SU-DHL-6 (cell line): ENCODE results near the gene CEP55.

Source experiments
- H2AFZ ChIP-seq: fragments of 200-600 bp; sonication (generic); 2 replicates; pipeline ENCODE4 v1.6.1; 2014; ENCODE audit warnings: low read depth, mild to moderate bottlenecking, moderate library complexity, mixed read lengths, antibody characterized with exemption, low read length; ENCODE audit not compliant: severe bottlenecking
- H3F3A ChIP-seq: fragments of 200-600 bp; shearing (Covaris generic); 2 replicates; pipeline ENCODE4 v1.6.0; 2016; ENCODE audit warnings: antibody characterized with exemption, mild to moderate bottlenecking; ENCODE audit not compliant: insufficient read depth
- H3K27ac ChIP-seq: fragments of 200-600 bp; sonication (generic); 2 replicates; pipeline ENCODE4 v1.5.1; 2016; ENCODE audit warnings: low read depth, mild to moderate bottlenecking, low read length, moderate library complexity, mixed read lengths
- H3K27me3 ChIP-seq: fragments of 200-600 bp; sonication (generic), shearing (Covaris generic); 2 replicates; pipeline ENCODE4 v1.6.0; 2014; ENCODE audit warnings: mild to moderate bottlenecking, low read length
- H3K36me3 ChIP-seq: fragments of 200-600 bp; sonication (generic); 2 replicates; pipeline ENCODE4 v1.6.1; 2014; ENCODE audit warnings: mild to moderate bottlenecking, low read length, mixed read lengths
- H3K4me2 ChIP-seq: fragments of 300-600, 200-600 bp; shearing (Covaris generic), sonication (generic); 2 replicates; pipeline ENCODE4 v1.6.0; 2014; ENCODE audit warnings: low read length, low read depth, mild to moderate bottlenecking; ENCODE audit not compliant: poor library complexity, severe bottlenecking
- H3K4me3 ChIP-seq: fragments of 200-600 bp; sonication (generic); 2 replicates; pipeline ENCODE4 v1.5.1; 2014; ENCODE audit warnings: antibody characterized with exemption, low read length, mild to moderate bottlenecking, mixed read lengths; ENCODE audit not compliant: insufficient read depth, poor library complexity, severe bottlenecking
- H3K79me2 ChIP-seq: fragments of 200-600 bp; sonication (generic); 2 replicates; pipeline ENCODE4 v1.6.1; 2014; ENCODE audit warnings: mild to moderate bottlenecking, low read length, moderate library complexity; ENCODE audit not compliant: insufficient read depth
- H3K9ac ChIP-seq: fragments of 200-600 bp; sonication (generic); 2 replicates; pipeline ENCODE4 v1.7.0; 2014; ENCODE audit warnings: mild to moderate bottlenecking, low read length
- H3K9me2 ChIP-seq: fragments of 200-600 bp; sonication (generic); replicated peaks from 2 replicates; pipeline ENCODE4 v1.6.1; 2014; ENCODE audit warnings: low read length; ENCODE audit not compliant: insufficient read depth
- H3K9me3 ChIP-seq: fragments of 200-600 bp; sonication (generic); 2 replicates; pipeline ENCODE4 v1.6.1; 2014; ENCODE audit warnings: low read length, mixed read lengths; ENCODE audit not compliant: insufficient read depth
- H4K20me1 ChIP-seq: fragments of 200-600 bp; sonication (generic); 2 replicates; pipeline ENCODE4 v1.6.1; 2014; ENCODE audit warnings: low read depth, mild to moderate bottlenecking, antibody characterized with exemption, low read length, moderate library complexity, mixed read lengths
- CTCF ChIP-seq: fragments of 200-600 bp; sonication (generic); IDR thresholded peaks from one replicate; pipeline ENCODE4 v1.5.1; 2017; ENCODE audit warnings: antibody characterized with exemption, mild to moderate bottlenecking, low read length, moderate library complexity; ENCODE audit not compliant: insufficient read depth, poor library complexity, severe bottlenecking
- EZH2phosphoT487 ChIP-seq: fragments of 200-600 bp; sonication (generic), shearing (Covaris generic); conservative IDR thresholded peaks from 2 replicates; pipeline ENCODE4 v1.6.1; 2018; ENCODE audit warnings: mild to moderate bottlenecking, antibody characterized with exemption, low read length, moderate library complexity, mixed read lengths

CEP55 gene

GRCh38 chr10:93513091-93513490 is 16.7 kb downstream of the CEP55 start:
- Histone ChIP-seq H3K9me3 (no peaks in the 10 kb centered on the region), H4K20me1 (0 out of 2 replicates have a peak, but pooled peaks cover 9% of the 10 kb centered on the region), H3K4me3 (no peak overlapping the region), H3F3A (peaks cover 12% of the 10 kb centered on the region; the same call in 1 of the 2 replicates), H3K9ac (no peak overlapping the region), H3K27me3 (no peaks in the 10 kb centered on the region), H2AFZ (no peak overlapping the region), H3K4me2 (no peak overlapping the region), H3K79me2 (no peaks in the 10 kb centered on the region), H3K9me2 (no peaks in the 10 kb centered on the region), H3K27ac (no peak overlapping the region), H3K36me3 (peaks cover 47% of the 10 kb centered on the region)
- TF ChIP-seq EZH2phosphoT487 (no peak), CTCF (no peak)

GRCh38 chr10:93514521-93514920 is 18.1 kb downstream of the CEP55 start:
- Histone ChIP-seq H3K9me3 (no peaks in the 10 kb centered on the region), H4K20me1 (0 out of 2 replicates have a peak, but pooled peaks cover 3% of the 10 kb centered on the region), H3K4me3 (no peak overlapping the region), H2AFZ (no peak overlapping the region), H3K27me3 (no peaks in the 10 kb centered on the region), H3K9ac (no peak overlapping the region), H3K27ac (no peak overlapping the region), H3K79me2 (no peaks in the 10 kb centered on the region), H3F3A (peaks cover 4% of the 10 kb centered on the region; the same call in 1 of the 2 replicates), H3K4me2 (no peak overlapping the region), H3K9me2 (no peaks in the 10 kb centered on the region), H3K36me3 (peaks cover 52% of the 10 kb centered on the region)
- TF ChIP-seq EZH2phosphoT487 (no peak), CTCF (no peak)

- Histone ChIP-seq H3K27me3 (no peaks in the 10 kb centered on the region), H3K79me2 (no peaks in the 10 kb centered on the region), H3K4me2 (no peak overlapping the region), H3F3A (peaks cover under 1% of the 10 kb centered on the region; the same call in 1 of the 2 replicates), H3K27ac (no peak overlapping the region), H3K9me2 (no peaks in the 10 kb centered on the region), H2AFZ (no peak overlapping the region), H3K4me3 (no peak overlapping the region), H3K9ac (no peak overlapping the region), H4K20me1 (0 out of 2 replicates have a peak, but pooled peaks cover 3% of the 10 kb centered on the region), H3K9me3 (no peaks in the 10 kb centered on the region), H3K36me3 (peaks cover 57% of the 10 kb centered on the region)
- TF ChIP-seq CTCF = no peak
- no peak for TF ChIP-seq EZH2phosphoT487
Observed at GRCh38 chr10:93515071-93516005, 18.9 kb downstream of the CEP55 start.
